ENCODE data around the gene SRSF1. TPM values are rescaled to one million over a fixed set of nuclear protein-coding genes. Genes with fewer than 3 reads are reported as not detected.
A peak's percentile ranks its signal among the peaks of the same experiment; 100 is the strongest.

SRSF1 gene
- total and polyA plus RNA-seq, 4 donors: 76.7 to 235 (median 156) TPM

GRCh38 chr17:57994436-57994835 is 12.6 kb downstream of the SRSF1 start:
- H3K4me3 ChIP-seq: no peak overlapping the region
- TF ChIP-seq CTCF (IDR thresholded peaks at IDR 0.05; ENCODE audit: control extremely low read depth, extremely low read depth): no peak
- no peak for ATAC-seq (ENCODE audit: insufficient read depth, low FRiP score)
- WGBS, 2 donors: 44 to 48% methylated on average over 2 of the region's 2 CpGs
- no peak overlapping the region for H3K9ac ChIP-seq (ENCODE audit: insufficient read depth in 1 of 2, low read length in 2 of 2)
- no peaks in the 10 kb centered on the region for H3K27me3 ChIP-seq (ENCODE audit: control insufficient read depth in 3 of 3, insufficient read depth in 3 of 3, low read length in 2 of 3)
- H3K4me1 ChIP-seq (ENCODE audit: control insufficient read depth in 5 of 5, insufficient read depth in 5 of 5, low read length in 5 of 5): peaks cover 1 to 24% (median 6%) of the 10 kb centered on the region in 5 donors
- DNase-seq: no peak
- peaks cover 1 to 10% (median 7%) of the 10 kb centered on the region in 4 donors for H3K36me3 ChIP-seq (ENCODE audit: control insufficient read depth in 4 of 4, insufficient read depth in 4 of 4, low read length in 4 of 4)
- H3K27ac ChIP-seq (ENCODE audit: low read depth in 1 of 2, low read length in 1 of 2): peak overlapping the region in 1 of 2 donors; percentile 64
- no peaks in the 10 kb centered on the region for H3K9me3 ChIP-seq (ENCODE audit: control insufficient read depth in 4 of 4, insufficient read depth in 3 of 4, low read length in 3 of 4)

- Histone ChIP-seq H3K4me3 (no peak overlapping the region), H3K4me1 (ENCODE audit: control insufficient read depth in 5 of 5, insufficient read depth in 5 of 5, low read length in 5 of 5) (peaks cover 2 to 31% (median 7%) of the 10 kb centered on the region in 5 donors), H3K27ac (ENCODE audit: low read depth in 1 of 2, low read length in 1 of 2) (peak overlapping the region; percentile 24 to 64), H3K27me3 (ENCODE audit: control insufficient read depth in 3 of 3, insufficient read depth in 3 of 3, low read length in 2 of 3) (no peaks in the 10 kb centered on the region), H3K9ac (ENCODE audit: insufficient read depth in 1 of 2, low read length in 2 of 2) (peak overlapping the region in 1 of 2 donors; percentile 3), H3K9me3 (ENCODE audit: control insufficient read depth in 4 of 4, insufficient read depth in 3 of 4, low read length in 3 of 4) (no peaks in the 10 kb centered on the region), H3K36me3 (ENCODE audit: control insufficient read depth in 4 of 4, insufficient read depth in 4 of 4, low read length in 4 of 4) (peaks cover 1 to 10% (median 7%) of the 10 kb centered on the region in 4 donors)
- TF ChIP-seq CTCF (IDR thresholded peaks at IDR 0.05; ENCODE audit: control extremely low read depth, extremely low read depth): no peak
- ATAC-seq (ENCODE audit: insufficient read depth, low FRiP score) (no peak), DNase-seq (no peak)
- 27% methylated on average over 3 of the region's 3 CpGs for WGBS, 2 donors
These were observed 13.3 kb downstream of the SRSF1 start for GRCh38 chr17:57993471-57994365.

- no peak for ATAC-seq (ENCODE audit: insufficient read depth, low FRiP score)
- H3K27ac ChIP-seq (ENCODE audit: low read depth in 1 of 2, low read length in 1 of 2): no peak overlapping the region
These were observed 15.5 kb downstream of the SRSF1 start for GRCh38 chr17:57991537-57991936.

More at GRCh38 chr17:57991537-57991936, 15.5 kb downstream of the SRSF1 start:
- Histone ChIP-seq H3K9me3 (ENCODE audit: control insufficient read depth in 4 of 4, insufficient read depth in 3 of 4, low read length in 3 of 4) (no peaks in the 10 kb centered on the region), H3K4me1 (ENCODE audit: control insufficient read depth in 5 of 5, insufficient read depth in 5 of 5, low read length in 5 of 5) (peaks cover 2 to 36% (median 7%) of the 10 kb centered on the region in 5 donors), H3K9ac (ENCODE audit: insufficient read depth in 1 of 2, low read length in 2 of 2) (no peak overlapping the region), H3K27me3 (ENCODE audit: control insufficient read depth in 3 of 3, insufficient read depth in 3 of 3, low read length in 2 of 3) (no peaks in the 10 kb centered on the region), H3K4me3 (no peak overlapping the region), H3K36me3 (ENCODE audit: control insufficient read depth in 4 of 4, insufficient read depth in 4 of 4, low read length in 4 of 4) (peaks cover 0 to 1% (median 0%) of the 10 kb centered on the region in 4 donors)
- TF ChIP-seq CTCF (IDR thresholded peaks at IDR 0.05; ENCODE audit: control extremely low read depth, extremely low read depth): no peak
- no peak for DNase-seq
